CD14-positive monocyte (primary cell): Measurements from ENCODE around the gene HSPA12A. TPM values are rescaled to one million over a fixed set of nuclear protein-coding genes. Genes with fewer than 3 reads are reported as not detected.

ENCODE experiments used
- DNase-seq, 3 donors: peaks; one replicate each; pipeline ENCODE4 v3.0.0-alpha.2; 2011 to 2022
- H2AFZ ChIP-seq: 2 replicates; pipeline ENCODE4 v1.6.0; 2012; ENCODE audit warnings: mild to moderate bottlenecking, low read depth, low read length, inconsistent platforms; ENCODE audit not compliant: insufficient read depth, poor library complexity, severe bottlenecking
- H3K27ac ChIP-seq, 2 donors: 1 replicate in 1 of 2; 2 replicates in 1 of 2; pipeline ENCODE4 v1.5.1; 2012 to 2013; ENCODE audit warnings: low read length in 2 of 2, control low read depth in 1 of 2, inconsistent platforms in 1 of 2, low read depth in 1 of 2, mild to moderate bottlenecking in 1 of 2
- H3K27me3 ChIP-seq, 2 donors: one replicate each; pipeline versions ENCODE4 v1.6.0 to v1.6.1; 2011 to 2013; ENCODE audit warnings: low read length in 2 of 2; ENCODE audit not compliant: control insufficient read depth in 2 of 2, insufficient read depth in 2 of 2
- H3K36me3 ChIP-seq, 2 donors: replicated peaks in 1 of 2; 1 replicate in 1 of 2; 2 replicates in 1 of 2; pipeline versions ENCODE4 v1.5.1 to v1.6.1; 2012 to 2013; ENCODE audit warnings: low read length in 2 of 2, control low read depth in 1 of 2, inconsistent platforms in 1 of 2, mild to moderate bottlenecking in 1 of 2; ENCODE audit not compliant: insufficient read depth in 2 of 2, control insufficient read depth in 1 of 2
- H3K4me1 ChIP-seq, 2 donors: 1 replicate in 1 of 2; 2 replicates in 1 of 2; pipeline versions ENCODE4 v1.5.1 to v1.6.1; 2012 to 2013; ENCODE audit warnings: low read length in 2 of 2, control low read depth in 1 of 2, inconsistent platforms in 1 of 2, mild to moderate bottlenecking in 1 of 2, moderate library complexity in 1 of 2; ENCODE audit not compliant: insufficient read depth in 2 of 2, control insufficient read depth in 1 of 2
- H3K4me2 ChIP-seq: replicated peaks from 2 replicates; pipeline ENCODE3; 2012; ENCODE audit warnings: low read length, moderate library complexity, mild to moderate bottlenecking; ENCODE audit not compliant: poor library complexity, severe bottlenecking; ENCODE audit errors: extremely low read depth
- H3K4me3 ChIP-seq, 3 experiments: fragments of 200-600 bp in 1 of 3; sonication (generic) in 1 of 3; replicated peaks in 1 of 3; 1 replicate in 2 of 3; 2 replicates in 1 of 3; pipeline ENCODE4 v1.5.1; 2011 to 2013; ENCODE audit warnings: low read length in 3 of 3, mild to moderate bottlenecking in 3 of 3, control low read depth in 2 of 3, low read depth in 2 of 3, inconsistent platforms in 1 of 3, moderate library complexity in 1 of 3
- H3K79me2 ChIP-seq: 2 replicates; pipeline ENCODE4 v1.6.0; 2012; ENCODE audit warnings: mild to moderate bottlenecking, control low read depth, inconsistent platforms, low read length, moderate library complexity; ENCODE audit not compliant: insufficient read depth
- H3K9ac ChIP-seq: 2 replicates; pipeline ENCODE4 v1.6.0; 2017; ENCODE audit warnings: low read length, mild to moderate bottlenecking; ENCODE audit not compliant: insufficient read depth, poor library complexity, severe bottlenecking
- H3K9me3 ChIP-seq, 2 donors: replicated peaks in 1 of 2; 1 replicate in 1 of 2; 2 replicates in 1 of 2; pipeline versions ENCODE4 v1.5.1 to v1.6.1; 2012 to 2013; ENCODE audit warnings: low read length in 2 of 2, control low read depth in 1 of 2; ENCODE audit not compliant: control insufficient read depth in 1 of 2, insufficient read depth in 1 of 2
- H4K20me1 ChIP-seq: 2 replicates; pipeline ENCODE4 v1.6.0; 2012; ENCODE audit warnings: mild to moderate bottlenecking, low read length, control low read depth, moderate library complexity; ENCODE audit not compliant: insufficient read depth
- H3K27ac Mint-ChIP-seq, 7 donors: one replicate each; pipeline ENCODE4 v1.8.0; 2020; ENCODE audit warnings: mild to moderate bottlenecking in 7 of 7, mixed read lengths in 7 of 7, moderate library complexity in 6 of 7, inconsistent platforms in 2 of 7
- H3K27me3 Mint-ChIP-seq, 3 donors: one replicate each; pipeline ENCODE4 v1.8.0; 2021 to 2022; ENCODE audit warnings: low read depth in 3 of 3, mild to moderate bottlenecking in 3 of 3, mixed read lengths in 3 of 3, moderate library complexity in 3 of 3, inconsistent platforms in 1 of 3
- H3K36me3 Mint-ChIP-seq, 2 donors: one replicate each; pipeline ENCODE4 v1.8.0; 2020; ENCODE audit warnings: mixed read lengths in 2 of 2, inconsistent platforms in 1 of 2, mild to moderate bottlenecking in 1 of 2
- H3K4me1 Mint-ChIP-seq: one replicate; pipeline ENCODE4 v1.8.0; 2020; ENCODE audit warnings: mild to moderate bottlenecking, mixed read lengths
- H3K4me3 Mint-ChIP-seq, 2 donors: one replicate each; pipeline ENCODE4 v1.8.0; 2020; ENCODE audit warnings: mild to moderate bottlenecking in 2 of 2, mixed read lengths in 2 of 2, moderate library complexity in 1 of 2
- H3K9me3 Mint-ChIP-seq, 7 donors: one replicate each; pipeline ENCODE4 v1.8.0; 2020 to 2022; ENCODE audit warnings: mixed read lengths in 7 of 7, mild to moderate bottlenecking in 6 of 7, moderate library complexity in 6 of 7, inconsistent platforms in 2 of 7
- CTCF ChIP-seq: fragments of 200-600 bp; IDR thresholded peaks from one replicate; pipeline ENCODE4 v1.8.0; 2022; ENCODE audit warnings: antibody characterized with exemption, mild to moderate bottlenecking
- WGBS: methylation state at CpG from one replicate; pipeline ENCODE4 v1.1.5; 2013; ENCODE audit warnings: missing lambda C conversion rate; ENCODE audit not compliant: insufficient coverage; 5-methylcytosine and 5-hydroxymethylcytosine counted together
- intact Hi-C, 2 donors: fragments of 100-400 bp; cut with micrococcal nuclease; formaldehyde crosslinking; loops; one replicate each; pipeline versions ENCODE4 v1.15.0 to v1.15.1; 2023
- polyA plus RNA-seq, 3 donors: library from polyadenylated mRNA; depleted of rRNA in 1 of 3; unstranded in 2 of 3; stranded (reverse) in 1 of 3; fragments of 300-500 nt in 2 of 3; fragments of >200 nt in 1 of 3; fragmentation: Illumina TruSeq in 2 of 3; gene quantifications; 1 replicate in 2 of 3; 2 replicates in 1 of 3; pipeline ENCODE4 v1.2.3, GENCODE V29; 2012 to 2021

The HSPA12A gene
- polyA plus RNA-seq, 3 donors = 0.01 TPM; not detected in 2

- Histone ChIP-seq H3K36me3 (no peaks in the 10 kb centered on the region), H3K27ac (no peak overlapping the region), H3K79me2 (no peaks in the 10 kb centered on the region), H3K4me1 (no peaks in the 10 kb centered on the region), H3K4me2 (no peak overlapping the region), H3K27me3 (peaks cover 0 to 2% of the 10 kb centered on the region in 2 donors), H3K9me3 (peaks cover 3% of the 10 kb centered on the region in 2 donors), H2AFZ (no peak overlapping the region), H4K20me1 (no peaks in the 10 kb centered on the region), H3K4me3 (no peak overlapping the region), H3K9ac (no peak overlapping the region)
- intact Hi-C loops = no loop called here
- peaks cover 14 to 30% (median 18%) of the 10 kb centered on the region in 3 donors for H3K27me3 Mint-ChIP-seq
- no peak for DNase-seq
- no peaks in the 10 kb centered on the region for H3K4me1 Mint-ChIP-seq
- no peak overlapping the region for H3K4me3 Mint-ChIP-seq
- 80% methylated on average over 4 of the region's 4 CpGs for WGBS
- no peak for TF ChIP-seq CTCF
- peaks cover 4 to 15% (median 8%) of the 10 kb centered on the region in 7 donors for H3K9me3 Mint-ChIP-seq
- H3K36me3 Mint-ChIP-seq = no peaks in the 10 kb centered on the region
- no peak overlapping the region for H3K27ac Mint-ChIP-seq
Observed at GRCh38 chr10:116752969-116753665, 10.8 kb upstream of the HSPA12A start.

- Histone ChIP-seq H3K27me3 (peaks cover 0 to 2% of the 10 kb centered on the region in 2 donors), H3K4me3 (no peak overlapping the region), H2AFZ (no peak overlapping the region), H3K4me1 (no peaks in the 10 kb centered on the region), H3K79me2 (no peaks in the 10 kb centered on the region), H4K20me1 (no peaks in the 10 kb centered on the region), H3K9ac (no peak overlapping the region), H3K36me3 (no peaks in the 10 kb centered on the region), H3K27ac (no peak overlapping the region), H3K9me3 (peaks cover 3% of the 10 kb centered on the region in 2 donors), H3K4me2 (no peak overlapping the region)
- no CpG with 5 or more reads among the region's 1 CpG for WGBS
- H3K27me3 Mint-ChIP-seq = peaks cover 14 to 30% (median 18%) of the 10 kb centered on the region in 3 donors
- no peak overlapping the region for H3K27ac Mint-ChIP-seq
- H3K9me3 Mint-ChIP-seq = peaks cover 4 to 15% (median 8%) of the 10 kb centered on the region in 7 donors
- no peaks in the 10 kb centered on the region for H3K4me1 Mint-ChIP-seq
- no peak overlapping the region for H3K4me3 Mint-ChIP-seq
- H3K36me3 Mint-ChIP-seq = no peaks in the 10 kb centered on the region
- DNase-seq = no peak
- intact Hi-C loops = no loop called here
- no peak for TF ChIP-seq CTCF
Observed at GRCh38 chr10:116752563-116752962, 10.2 kb upstream of the HSPA12A start.
